GM23338 (cell line): Measurements from ENCODE around the gene DUOX1. TPM values are rescaled to one million over a fixed set of nuclear protein-coding genes. Genes with fewer than 3 reads are reported as not detected.

Source experiments
- ATAC-seq: fragments of 200-7000 bp; cut with Tn5 transposase; 3 replicates; pipeline ENCODE4 v1.9.1; 2020
- DNase-seq: peaks from one replicate; pipeline ENCODE4 v3.0.0-alpha.2; 2015; ENCODE audit warnings: low spot score
- H2AFZ ChIP-seq: fragments of 200-600 bp; sonication (generic); 2 replicates; pipeline ENCODE4 v1.8.0; 2016; ENCODE audit warnings: antibody characterized with exemption, mild to moderate bottlenecking, moderate library complexity
- H3F3A ChIP-seq: fragments of 200-600 bp; sonication (generic); replicated peaks from 2 replicates; pipeline ENCODE4 v1.8.0; 2017; ENCODE audit warnings: antibody characterized with exemption, mixed run types, low read depth
- H3K27ac ChIP-seq: fragments of 200-600 bp; sonication (generic); 2 replicates; pipeline ENCODE4 v1.6.1; 2016; ENCODE audit warnings: low read depth
- H3K27me3 ChIP-seq: fragments of 200-600 bp; sonication (generic); 2 replicates; pipeline ENCODE4 v1.8.0; 2016; ENCODE audit warnings: mild to moderate bottlenecking, mixed run types, moderate library complexity; ENCODE audit not compliant: insufficient read depth
- H3K36me3 ChIP-seq: fragments of 200-600 bp; sonication (generic); 2 replicates; pipeline ENCODE4 v1.8.0; 2016; ENCODE audit warnings: mild to moderate bottlenecking; ENCODE audit not compliant: insufficient read depth
- H3K4me1 ChIP-seq: fragments of 200-600 bp; sonication (generic); 2 replicates; pipeline ENCODE4 v1.8.0; 2016; ENCODE audit warnings: mild to moderate bottlenecking, moderate library complexity; ENCODE audit not compliant: insufficient read depth
- H3K4me2 ChIP-seq: fragments of 200-600 bp; sonication (generic); 2 replicates; pipeline ENCODE4 v1.7.1; 2017; ENCODE audit warnings: mixed run types
- H3K4me3 ChIP-seq: fragments of 200-600 bp; sonication (generic); 2 replicates; pipeline ENCODE4 v1.6.1; 2016; ENCODE audit warnings: mixed run types
- H3K79me2 ChIP-seq: fragments of 200-600 bp; sonication (generic); replicated peaks from 2 replicates; pipeline ENCODE4 v1.8.0; 2017; ENCODE audit warnings: mild to moderate bottlenecking; ENCODE audit not compliant: insufficient read depth
- H3K9me2 ChIP-seq: fragments of 200-600 bp; sonication (generic); 2 replicates; pipeline ENCODE4 v1.8.0; 2017; ENCODE audit not compliant: insufficient read depth
- H4K20me1 ChIP-seq: fragments of 200-600 bp; sonication (generic); replicated peaks from 2 replicates; pipeline ENCODE4 v1.8.0; 2017; ENCODE audit warnings: mild to moderate bottlenecking; ENCODE audit not compliant: insufficient read depth
- H3K27ac Mint-ChIP-seq: 2 replicates; pipeline ENCODE4 v1.8.0; 2020; ENCODE audit warnings: inconsistent platforms, mild to moderate bottlenecking, moderate library complexity, mixed read lengths
- H3K27me3 Mint-ChIP-seq: 3 replicates; pipeline ENCODE4 v1.8.0; 2022; ENCODE audit warnings: low read depth, mild to moderate bottlenecking, moderate library complexity, mixed read lengths, inconsistent platforms; ENCODE audit not compliant: insufficient read depth, poor library complexity
- H3K36me3 Mint-ChIP-seq: 3 replicates; pipeline ENCODE4 v1.8.0; 2021; ENCODE audit warnings: low read depth, mild to moderate bottlenecking, inconsistent platforms, moderate library complexity, mixed read lengths
- H3K4me1 Mint-ChIP-seq: 3 replicates; pipeline ENCODE4 v1.8.0; 2020; ENCODE audit warnings: mild to moderate bottlenecking, inconsistent platforms, mixed read lengths
- H3K4me3 Mint-ChIP-seq: 3 replicates; pipeline ENCODE4 v1.8.0; 2021; ENCODE audit warnings: moderate library complexity, mild to moderate bottlenecking, inconsistent platforms, mixed read lengths
- H3K9me3 Mint-ChIP-seq: 3 replicates; pipeline ENCODE4 v1.8.0; 2020; ENCODE audit warnings: moderate library complexity, mild to moderate bottlenecking, inconsistent platforms, mixed read lengths
- EZH2phosphoT487 ChIP-seq: fragments of 200-600 bp; sonication (generic); IDR thresholded peaks from one replicate; pipeline ENCODE4 v1.8.1; 2018; ENCODE audit warnings: antibody characterized with exemption; ENCODE audit not compliant: unreplicated experiment
- JUNB ChIP-seq: IDR thresholded peaks from one replicate; pipeline ENCODE4 v1.6.1; 2016; ENCODE audit warnings: antibody characterized with exemption; ENCODE audit not compliant: unreplicated experiment
- NANOG ChIP-seq: IDR thresholded peaks from 2 replicates; pipeline ENCODE4 v1.6.1; 2016; ENCODE audit warnings: antibody characterized with exemption, borderline replicate concordance
- REST ChIP-seq: IDR thresholded peaks from one replicate; pipeline ENCODE4 v1.6.1; 2018; ENCODE audit warnings: antibody characterized with exemption; ENCODE audit not compliant: unreplicated experiment
- STAT1 ChIP-seq: IDR thresholded peaks from one replicate; pipeline ENCODE4 v1.6.1; 2016; ENCODE audit warnings: antibody characterized with exemption; ENCODE audit not compliant: unreplicated experiment
- ZNF114 ChIP-seq: fragments of 250-450 bp; sonication (Bioruptor Pico); IDR thresholded peaks from 2 replicates; pipeline ENCODE4 v1.5.0; 2020; ENCODE audit warnings: mild to moderate bottlenecking, moderate library complexity
- ZNF331 ChIP-seq: fragments of 250-450 bp; sonication (Bioruptor Pico); IDR thresholded peaks from 2 replicates; pipeline ENCODE4 v1.5.0; 2020; ENCODE audit warnings: low read depth, mild to moderate bottlenecking, moderate library complexity
- polyA plus RNA-seq: library from polyadenylated mRNA; unstranded; fragments of >200 nt; fragmentation: Nextera tagmentation; extraction: Ambion mirVana; gene quantifications from 2 replicates; pipeline ENCODE4 v1.2.1, GENCODE V29; 2016
- total RNA-seq: library from RNA; depleted of rRNA; stranded (reverse); fragments of >200 nt; shearing (Covaris generic); gene quantifications from 2 replicates; pipeline ENCODE4 v1.2.3, GENCODE V29; 2014
- TF ChIP-seq, protein P1 (sequence below), 2 experiments: fragments of 200-600 bp in 1 of 2; sonication (generic) in 1 of 2; conservative IDR thresholded peaks; 2 replicates each; pipeline versions ENCODE4 v1.5.1 to v1.6.1; 2016 to 2017; ENCODE audit warnings: antibody characterized with exemption in 2 of 2, low read depth in 2 of 2, mild to moderate bottlenecking in 2 of 2, moderate library complexity in 1 of 2
- TF ChIP-seq, protein P2 (sequence below): fragments of 250-450 bp; sonication (Bioruptor Pico); IDR thresholded peaks from 2 replicates; pipeline ENCODE4 v1.5.0; 2020; ENCODE audit warnings: mild to moderate bottlenecking, moderate library complexity

Gene DUOX1
- total and polyA plus RNA-seq, 2 experiments from 2014 or later, result 0.69 to 0.73 TPM

DNA sequence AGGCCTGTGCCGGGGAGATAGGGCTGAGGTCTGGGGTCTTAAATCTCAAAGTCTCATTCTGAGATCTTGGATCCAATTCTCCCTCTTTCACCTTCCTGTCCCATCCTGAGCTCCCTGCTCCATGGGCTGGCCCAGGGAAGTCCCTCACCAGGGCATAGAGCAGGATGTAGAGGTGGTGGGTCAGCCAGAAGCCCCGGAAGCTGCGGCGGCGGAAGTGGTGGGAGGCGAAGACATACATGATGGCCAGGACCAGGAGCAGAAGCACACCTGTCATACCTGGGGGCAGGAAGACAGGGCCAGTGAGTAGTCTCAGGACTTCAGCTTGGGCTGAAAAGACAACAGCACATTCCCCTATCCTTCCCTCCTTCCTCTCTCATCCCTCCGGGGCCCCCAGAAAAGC lies 32.3 kb upstream of the DUOX1 start:
- H3K9me2 ChIP-seq, result no peaks in the 10 kb centered on the region
- H3K9me3 Mint-ChIP-seq, result no peaks in the 10 kb centered on the region; the same call in 2 of the 3 replicates
- no peaks in the 10 kb centered on the region for H3F3A ChIP-seq
- no peaks in the 10 kb centered on the region for H3K36me3 ChIP-seq
- no peak overlapping the region for H3K27ac Mint-ChIP-seq
- no peak overlapping the region for H3K4me3 Mint-ChIP-seq
- H3K27me3 ChIP-seq, result no peaks in the 10 kb centered on the region
- no peaks in the 10 kb centered on the region for H3K79me2 ChIP-seq
- H3K4me1 Mint-ChIP-seq, result peaks cover 18% of the 10 kb centered on the region
- H3K4me1 ChIP-seq, result peaks cover 15% of the 10 kb centered on the region
- no peaks in the 10 kb centered on the region for H3K36me3 Mint-ChIP-seq
- no peak overlapping the region for H2AFZ ChIP-seq
- no peak for TF ChIP-seq ZNF331 (CRISPR knock-in tag)
- TF ChIP-seq, protein P1, sequence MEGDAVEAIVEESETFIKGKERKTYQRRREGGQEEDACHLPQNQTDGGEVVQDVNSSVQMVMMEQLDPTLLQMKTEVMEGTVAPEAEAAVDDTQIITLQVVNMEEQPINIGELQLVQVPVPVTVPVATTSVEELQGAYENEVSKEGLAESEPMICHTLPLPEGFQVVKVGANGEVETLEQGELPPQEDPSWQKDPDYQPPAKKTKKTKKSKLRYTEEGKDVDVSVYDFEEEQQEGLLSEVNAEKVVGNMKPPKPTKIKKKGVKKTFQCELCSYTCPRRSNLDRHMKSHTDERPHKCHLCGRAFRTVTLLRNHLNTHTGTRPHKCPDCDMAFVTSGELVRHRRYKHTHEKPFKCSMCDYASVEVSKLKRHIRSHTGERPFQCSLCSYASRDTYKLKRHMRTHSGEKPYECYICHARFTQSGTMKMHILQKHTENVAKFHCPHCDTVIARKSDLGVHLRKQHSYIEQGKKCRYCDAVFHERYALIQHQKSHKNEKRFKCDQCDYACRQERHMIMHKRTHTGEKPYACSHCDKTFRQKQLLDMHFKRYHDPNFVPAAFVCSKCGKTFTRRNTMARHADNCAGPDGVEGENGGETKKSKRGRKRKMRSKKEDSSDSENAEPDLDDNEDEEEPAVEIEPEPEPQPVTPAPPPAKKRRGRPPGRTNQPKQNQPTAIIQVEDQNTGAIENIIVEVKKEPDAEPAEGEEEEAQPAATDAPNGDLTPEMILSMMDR (conservative IDR thresholded peaks at IDR 0.05; ENCODE audit: low read depth in 2 of 2), result no peak
- TF ChIP-seq ZNF114 (CRISPR knock-in tag), result no peak
- no peak for TF ChIP-seq NANOG
- TF ChIP-seq EZH2phosphoT487, result no peak
- DNase-seq, result no peak
- ATAC-seq, result no peak
- no peak overlapping the region for H3K27ac ChIP-seq
- peaks cover 8% of the 10 kb centered on the region for H3K27me3 Mint-ChIP-seq
- no peak overlapping the region for H3K4me3 ChIP-seq
- H4K20me1 ChIP-seq, result no peaks in the 10 kb centered on the region
- no peak overlapping the region for H3K4me2 ChIP-seq

GRCh38 chr15:45099549-45100165 lies 30.1 kb upstream of the DUOX1 start:
- Histone ChIP-seq H3K36me3 (no peaks in the 10 kb centered on the region), H2AFZ (no peak overlapping the region), H3K27me3 (no peaks in the 10 kb centered on the region), H3K9me2 (no peaks in the 10 kb centered on the region), H3K4me2 (no peak overlapping the region), H3K79me2 (no peaks in the 10 kb centered on the region), H3F3A (no peaks in the 10 kb centered on the region), H4K20me1 (no peaks in the 10 kb centered on the region), H3K27ac (no peak overlapping the region), H3K4me3 (no peak overlapping the region), H3K4me1 (peaks cover 15% of the 10 kb centered on the region)
- Mint-ChIP-seq H3K36me3 (no peaks in the 10 kb centered on the region), H3K4me3 (no peak overlapping the region), H3K27me3 (peaks cover 12% of the 10 kb centered on the region), H3K4me1 (peaks cover 18% of the 10 kb centered on the region), H3K27ac (no peak overlapping the region), H3K9me3 (no peaks in the 10 kb centered on the region; the same call in 2 of the 3 replicates)
- ATAC-seq (no peak), DNase-seq (no peak)
- TF ChIP-seq, protein P2, sequence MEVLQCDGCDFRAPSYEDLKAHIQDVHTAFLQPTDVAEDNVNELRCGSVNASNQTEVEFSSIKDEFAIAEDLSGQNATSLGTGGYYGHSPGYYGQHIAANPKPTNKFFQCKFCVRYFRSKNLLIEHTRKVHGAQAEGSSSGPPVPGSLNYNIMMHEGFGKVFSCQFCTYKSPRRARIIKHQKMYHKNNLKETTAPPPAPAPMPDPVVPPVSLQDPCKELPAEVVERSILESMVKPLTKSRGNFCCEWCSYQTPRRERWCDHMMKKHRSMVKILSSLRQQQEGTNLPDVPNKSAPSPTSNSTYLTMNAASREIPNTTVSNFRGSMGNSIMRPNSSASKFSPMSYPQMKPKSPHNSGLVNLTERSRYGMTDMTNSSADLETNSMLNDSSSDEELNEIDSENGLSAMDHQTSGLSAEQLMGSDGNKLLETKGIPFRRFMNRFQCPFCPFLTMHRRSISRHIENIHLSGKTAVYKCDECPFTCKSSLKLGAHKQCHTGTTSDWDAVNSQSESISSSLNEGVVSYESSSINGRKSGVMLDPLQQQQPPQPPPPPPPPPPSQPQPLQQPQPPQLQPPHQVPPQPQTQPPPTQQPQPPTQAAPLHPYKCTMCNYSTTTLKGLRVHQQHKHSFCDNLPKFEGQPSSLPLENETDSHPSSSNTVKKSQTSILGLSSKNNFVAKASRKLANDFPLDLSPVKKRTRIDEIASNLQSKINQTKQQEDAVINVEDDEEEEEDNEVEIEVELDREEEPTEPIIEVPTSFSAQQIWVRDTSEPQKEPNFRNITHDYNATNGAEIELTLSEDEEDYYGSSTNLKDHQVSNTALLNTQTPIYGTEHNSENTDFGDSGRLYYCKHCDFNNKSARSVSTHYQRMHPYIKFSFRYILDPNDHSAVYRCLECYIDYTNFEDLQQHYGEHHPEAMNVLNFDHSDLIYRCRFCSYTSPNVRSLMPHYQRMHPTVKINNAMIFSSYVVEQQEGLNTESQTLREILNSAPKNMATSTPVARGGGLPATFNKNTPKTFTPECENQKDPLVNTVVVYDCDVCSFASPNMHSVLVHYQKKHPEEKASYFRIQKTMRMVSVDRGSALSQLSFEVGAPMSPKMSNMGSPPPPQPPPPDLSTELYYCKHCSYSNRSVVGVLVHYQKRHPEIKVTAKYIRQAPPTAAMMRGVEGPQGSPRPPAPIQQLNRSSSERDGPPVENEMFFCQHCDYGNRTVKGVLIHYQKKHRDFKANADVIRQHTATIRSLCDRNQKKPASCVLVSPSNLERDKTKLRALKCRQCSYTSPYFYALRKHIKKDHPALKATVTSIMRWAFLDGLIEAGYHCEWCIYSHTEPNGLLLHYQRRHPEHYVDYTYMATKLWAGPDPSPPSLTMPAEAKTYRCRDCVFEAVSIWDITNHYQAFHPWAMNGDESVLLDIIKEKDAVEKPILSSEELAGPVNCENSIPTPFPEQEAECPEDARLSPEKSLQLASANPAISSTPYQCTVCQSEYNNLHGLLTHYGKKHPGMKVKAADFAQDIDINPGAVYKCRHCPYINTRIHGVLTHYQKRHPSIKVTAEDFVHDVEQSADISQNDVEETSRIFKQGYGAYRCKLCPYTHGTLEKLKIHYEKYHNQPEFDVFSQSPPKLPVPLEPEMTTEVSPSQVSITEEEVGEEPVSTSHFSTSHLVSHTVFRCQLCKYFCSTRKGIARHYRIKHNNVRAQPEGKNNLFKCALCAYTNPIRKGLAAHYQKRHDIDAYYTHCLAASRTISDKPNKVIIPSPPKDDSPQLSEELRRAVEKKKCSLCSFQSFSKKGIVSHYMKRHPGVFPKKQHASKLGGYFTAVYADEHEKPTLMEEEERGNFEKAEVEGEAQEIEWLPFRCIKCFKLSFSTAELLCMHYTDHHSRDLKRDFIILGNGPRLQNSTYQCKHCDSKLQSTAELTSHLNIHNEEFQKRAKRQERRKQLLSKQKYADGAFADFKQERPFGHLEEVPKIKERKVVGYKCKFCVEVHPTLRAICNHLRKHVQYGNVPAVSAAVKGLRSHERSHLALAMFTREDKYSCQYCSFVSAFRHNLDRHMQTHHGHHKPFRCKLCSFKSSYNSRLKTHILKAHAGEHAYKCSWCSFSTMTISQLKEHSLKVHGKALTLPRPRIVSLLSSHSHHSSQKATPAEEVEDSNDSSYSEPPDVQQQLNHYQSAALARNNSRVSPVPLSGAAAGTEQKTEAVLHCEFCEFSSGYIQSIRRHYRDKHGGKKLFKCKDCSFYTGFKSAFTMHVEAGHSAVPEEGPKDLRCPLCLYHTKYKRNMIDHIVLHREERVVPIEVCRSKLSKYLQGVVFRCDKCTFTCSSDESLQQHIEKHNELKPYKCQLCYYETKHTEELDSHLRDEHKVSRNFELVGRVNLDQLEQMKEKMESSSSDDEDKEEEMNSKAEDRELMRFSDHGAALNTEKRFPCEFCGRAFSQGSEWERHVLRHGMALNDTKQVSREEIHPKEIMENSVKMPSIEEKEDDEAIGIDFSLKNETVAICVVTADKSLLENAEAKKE (CRISPR knock-in tag), result no peak
- TF ChIP-seq REST (no peak), STAT1 (no peak), JUNB (no peak), EZH2phosphoT487 (no peak), NANOG (no peak)
